CD14-positive monocyte (primary cell): ENCODE measurements around the gene EML4. TPM values are rescaled to one million over a fixed set of nuclear protein-coding genes. Genes with fewer than 3 reads are reported as not detected.

ENCODE experiments used
- DNase-seq, 3 donors: peaks; one replicate each; pipeline ENCODE4 v3.0.0-alpha.2; 2011 to 2022
- H2AFZ ChIP-seq: 2 replicates; pipeline ENCODE4 v1.6.0; 2012; ENCODE audit warnings: mild to moderate bottlenecking, low read depth, low read length, inconsistent platforms; ENCODE audit not compliant: insufficient read depth, poor library complexity, severe bottlenecking
- H3K27ac ChIP-seq, 2 donors: 1 replicate in 1 of 2; 2 replicates in 1 of 2; pipeline ENCODE4 v1.5.1; 2012 to 2013; ENCODE audit warnings: low read length in 2 of 2, control low read depth in 1 of 2, inconsistent platforms in 1 of 2, low read depth in 1 of 2, mild to moderate bottlenecking in 1 of 2
- H3K27me3 ChIP-seq, 2 donors: one replicate each; pipeline versions ENCODE4 v1.6.0 to v1.6.1; 2011 to 2013; ENCODE audit warnings: low read length in 2 of 2; ENCODE audit not compliant: control insufficient read depth in 2 of 2, insufficient read depth in 2 of 2
- H3K36me3 ChIP-seq, 2 donors: replicated peaks in 1 of 2; 1 replicate in 1 of 2; 2 replicates in 1 of 2; pipeline versions ENCODE4 v1.5.1 to v1.6.1; 2012 to 2013; ENCODE audit warnings: low read length in 2 of 2, control low read depth in 1 of 2, inconsistent platforms in 1 of 2, mild to moderate bottlenecking in 1 of 2; ENCODE audit not compliant: insufficient read depth in 2 of 2, control insufficient read depth in 1 of 2
- H3K4me1 ChIP-seq, 2 donors: 1 replicate in 1 of 2; 2 replicates in 1 of 2; pipeline versions ENCODE4 v1.5.1 to v1.6.1; 2012 to 2013; ENCODE audit warnings: low read length in 2 of 2, control low read depth in 1 of 2, inconsistent platforms in 1 of 2, mild to moderate bottlenecking in 1 of 2, moderate library complexity in 1 of 2; ENCODE audit not compliant: insufficient read depth in 2 of 2, control insufficient read depth in 1 of 2
- H3K4me2 ChIP-seq: replicated peaks from 2 replicates; pipeline ENCODE3; 2012; ENCODE audit warnings: low read length, moderate library complexity, mild to moderate bottlenecking; ENCODE audit not compliant: poor library complexity, severe bottlenecking; ENCODE audit errors: extremely low read depth
- H3K4me3 ChIP-seq, 3 experiments: fragments of 200-600 bp in 1 of 3; sonication (generic) in 1 of 3; replicated peaks in 1 of 3; 1 replicate in 2 of 3; 2 replicates in 1 of 3; pipeline ENCODE4 v1.5.1; 2011 to 2013; ENCODE audit warnings: low read length in 3 of 3, mild to moderate bottlenecking in 3 of 3, control low read depth in 2 of 3, low read depth in 2 of 3, inconsistent platforms in 1 of 3, moderate library complexity in 1 of 3
- H3K79me2 ChIP-seq: 2 replicates; pipeline ENCODE4 v1.6.0; 2012; ENCODE audit warnings: mild to moderate bottlenecking, control low read depth, inconsistent platforms, low read length, moderate library complexity; ENCODE audit not compliant: insufficient read depth
- H3K9ac ChIP-seq: 2 replicates; pipeline ENCODE4 v1.6.0; 2017; ENCODE audit warnings: low read length, mild to moderate bottlenecking; ENCODE audit not compliant: insufficient read depth, poor library complexity, severe bottlenecking
- H3K9me3 ChIP-seq, 2 donors: replicated peaks in 1 of 2; 1 replicate in 1 of 2; 2 replicates in 1 of 2; pipeline versions ENCODE4 v1.5.1 to v1.6.1; 2012 to 2013; ENCODE audit warnings: low read length in 2 of 2, control low read depth in 1 of 2; ENCODE audit not compliant: control insufficient read depth in 1 of 2, insufficient read depth in 1 of 2
- H4K20me1 ChIP-seq: 2 replicates; pipeline ENCODE4 v1.6.0; 2012; ENCODE audit warnings: mild to moderate bottlenecking, low read length, control low read depth, moderate library complexity; ENCODE audit not compliant: insufficient read depth
- H3K27ac Mint-ChIP-seq, 7 donors: one replicate each; pipeline ENCODE4 v1.8.0; 2020; ENCODE audit warnings: mild to moderate bottlenecking in 7 of 7, mixed read lengths in 7 of 7, moderate library complexity in 6 of 7, inconsistent platforms in 2 of 7
- H3K27me3 Mint-ChIP-seq, 3 donors: one replicate each; pipeline ENCODE4 v1.8.0; 2021 to 2022; ENCODE audit warnings: low read depth in 3 of 3, mild to moderate bottlenecking in 3 of 3, mixed read lengths in 3 of 3, moderate library complexity in 3 of 3, inconsistent platforms in 1 of 3
- H3K36me3 Mint-ChIP-seq, 2 donors: one replicate each; pipeline ENCODE4 v1.8.0; 2020; ENCODE audit warnings: mixed read lengths in 2 of 2, inconsistent platforms in 1 of 2, mild to moderate bottlenecking in 1 of 2
- H3K4me1 Mint-ChIP-seq: one replicate; pipeline ENCODE4 v1.8.0; 2020; ENCODE audit warnings: mild to moderate bottlenecking, mixed read lengths
- H3K4me3 Mint-ChIP-seq, 2 donors: one replicate each; pipeline ENCODE4 v1.8.0; 2020; ENCODE audit warnings: mild to moderate bottlenecking in 2 of 2, mixed read lengths in 2 of 2, moderate library complexity in 1 of 2
- H3K9me3 Mint-ChIP-seq, 7 donors: one replicate each; pipeline ENCODE4 v1.8.0; 2020 to 2022; ENCODE audit warnings: mixed read lengths in 7 of 7, mild to moderate bottlenecking in 6 of 7, moderate library complexity in 6 of 7, inconsistent platforms in 2 of 7
- WGBS: methylation state at CpG from one replicate; pipeline ENCODE4 v1.1.5; 2013; ENCODE audit warnings: missing lambda C conversion rate; ENCODE audit not compliant: insufficient coverage; 5-methylcytosine and 5-hydroxymethylcytosine counted together
- intact Hi-C, 2 donors: fragments of 100-400 bp; cut with micrococcal nuclease; formaldehyde crosslinking; loops; one replicate each; pipeline versions ENCODE4 v1.15.0 to v1.15.1; 2023
- polyA plus RNA-seq, 3 donors: library from polyadenylated mRNA; depleted of rRNA in 1 of 3; unstranded in 2 of 3; stranded (reverse) in 1 of 3; fragments of 300-500 nt in 2 of 3; fragments of >200 nt in 1 of 3; fragmentation: Illumina TruSeq in 2 of 3; gene quantifications; 1 replicate in 2 of 3; 2 replicates in 1 of 3; pipeline ENCODE4 v1.2.3, GENCODE V29; 2012 to 2021
- TF ChIP-seq, protein P1 (sequence below): fragments of 200-600 bp; IDR thresholded peaks from one replicate; pipeline ENCODE4 v1.8.0; 2022; ENCODE audit warnings: antibody characterized with exemption, mild to moderate bottlenecking

EML4 gene
- polyA plus RNA-seq, 3 donors, result 11.5 to 24.3 (median 15.0) TPM

DNA sequence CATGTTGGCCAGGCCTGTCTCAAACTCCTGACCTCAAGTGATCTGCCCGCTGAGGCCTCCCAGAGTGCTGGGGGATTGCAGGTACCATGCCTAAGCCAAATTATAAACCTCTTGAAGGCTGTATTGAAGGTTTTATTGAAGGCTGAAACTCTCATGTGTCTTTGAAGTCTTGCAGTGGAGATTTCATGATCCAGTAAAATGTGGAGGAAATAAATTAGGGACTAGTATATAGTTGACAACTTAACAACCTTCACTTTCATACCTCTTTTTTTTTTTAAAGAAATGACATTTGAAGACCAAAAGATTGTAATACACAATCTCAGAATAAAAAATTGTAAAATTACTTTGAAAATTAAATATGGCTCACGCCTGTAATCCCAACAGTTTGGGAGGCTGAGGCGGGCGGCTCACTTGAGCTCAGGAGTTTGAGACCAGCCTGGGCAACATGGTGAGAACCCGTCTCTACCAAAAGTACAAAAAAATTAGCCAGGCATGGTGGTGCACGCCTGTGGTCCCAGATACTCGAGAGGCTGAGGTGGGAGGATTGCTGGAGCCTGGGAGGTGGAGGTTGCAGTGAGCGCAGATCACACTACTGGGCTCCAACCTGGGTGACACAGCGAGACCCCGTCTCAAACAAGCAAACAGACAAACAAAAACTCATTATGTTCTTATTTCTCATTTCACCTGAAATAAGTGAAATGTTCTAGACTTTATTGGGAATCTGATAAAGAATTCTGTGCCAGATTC is 8.0 kb downstream of the EML4 start:
- H3K9me3 Mint-ChIP-seq, result peaks cover 0 to 2% (median 0%) of the 10 kb centered on the region in 7 donors
- peaks cover 19 to 20% of the 10 kb centered on the region in 2 donors for H3K36me3 Mint-ChIP-seq
- WGBS, result 100% methylated on average over 5 of the region's 10 CpGs
- H3K79me2 ChIP-seq, result peaks cover 94% of the 10 kb centered on the region
- H3K4me3 Mint-ChIP-seq, result no peak overlapping the region
- no peak overlapping the region for H3K4me2 ChIP-seq
- H3K4me1 ChIP-seq, result peaks cover 10 to 11% of the 10 kb centered on the region in 2 donors
- H3K9ac ChIP-seq, result no peak overlapping the region
- H3K36me3 ChIP-seq, result no peaks in the 10 kb centered on the region
- H2AFZ ChIP-seq, result no peak overlapping the region
- no peak overlapping the region for H3K27ac ChIP-seq
- no peaks in the 10 kb centered on the region for H3K9me3 ChIP-seq
- DNase-seq, result no peak
- H4K20me1 ChIP-seq, result peaks cover 90% of the 10 kb centered on the region
- no peak overlapping the region for H3K4me3 ChIP-seq
- H3K4me1 Mint-ChIP-seq, result peaks cover 26% of the 10 kb centered on the region
- H3K27me3 ChIP-seq, result no peaks in the 10 kb centered on the region
- peak overlapping the region in 3 of 7 donors; percentile 53 to 70 (median 65) for H3K27ac Mint-ChIP-seq
- peaks cover 0 to 1% (median 0%) of the 10 kb centered on the region in 3 donors for H3K27me3 Mint-ChIP-seq
- TF ChIP-seq, protein P1, sequence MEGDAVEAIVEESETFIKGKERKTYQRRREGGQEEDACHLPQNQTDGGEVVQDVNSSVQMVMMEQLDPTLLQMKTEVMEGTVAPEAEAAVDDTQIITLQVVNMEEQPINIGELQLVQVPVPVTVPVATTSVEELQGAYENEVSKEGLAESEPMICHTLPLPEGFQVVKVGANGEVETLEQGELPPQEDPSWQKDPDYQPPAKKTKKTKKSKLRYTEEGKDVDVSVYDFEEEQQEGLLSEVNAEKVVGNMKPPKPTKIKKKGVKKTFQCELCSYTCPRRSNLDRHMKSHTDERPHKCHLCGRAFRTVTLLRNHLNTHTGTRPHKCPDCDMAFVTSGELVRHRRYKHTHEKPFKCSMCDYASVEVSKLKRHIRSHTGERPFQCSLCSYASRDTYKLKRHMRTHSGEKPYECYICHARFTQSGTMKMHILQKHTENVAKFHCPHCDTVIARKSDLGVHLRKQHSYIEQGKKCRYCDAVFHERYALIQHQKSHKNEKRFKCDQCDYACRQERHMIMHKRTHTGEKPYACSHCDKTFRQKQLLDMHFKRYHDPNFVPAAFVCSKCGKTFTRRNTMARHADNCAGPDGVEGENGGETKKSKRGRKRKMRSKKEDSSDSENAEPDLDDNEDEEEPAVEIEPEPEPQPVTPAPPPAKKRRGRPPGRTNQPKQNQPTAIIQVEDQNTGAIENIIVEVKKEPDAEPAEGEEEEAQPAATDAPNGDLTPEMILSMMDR, result no peak
- intact Hi-C loops, result no loop called here

DNA sequence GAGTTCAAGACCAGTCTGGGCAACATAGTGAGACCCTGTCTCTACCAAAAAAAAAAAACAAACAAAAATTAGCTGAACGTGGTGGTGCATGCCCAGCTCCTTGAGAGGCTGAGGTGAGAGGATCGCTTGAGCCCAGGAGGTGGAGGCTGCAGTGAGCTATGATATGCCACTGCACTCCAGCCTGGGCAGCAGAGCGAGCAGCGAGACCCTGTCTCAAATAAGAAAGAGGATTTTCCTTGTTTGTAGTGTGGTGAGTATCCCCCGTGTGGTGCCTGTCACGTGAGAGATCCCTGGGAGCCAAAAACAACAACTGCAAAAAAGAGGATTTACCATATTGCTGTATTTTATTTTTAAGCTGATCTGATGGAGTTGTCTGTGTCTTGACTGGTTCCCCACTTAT is 9.2 kb downstream of the EML4 start:
- Mint-ChIP-seq H3K9me3 (peaks cover 0 to 2% (median 0%) of the 10 kb centered on the region in 7 donors), H3K27me3 (peaks cover 0 to 1% (median 0%) of the 10 kb centered on the region in 3 donors), H3K4me1 (peaks cover 31% of the 10 kb centered on the region), H3K27ac (no peak overlapping the region), H3K36me3 (peaks cover 22 to 23% of the 10 kb centered on the region in 2 donors), H3K4me3 (no peak overlapping the region)
- TF ChIP-seq, protein P1, result no peak
- Histone ChIP-seq H3K27me3 (no peaks in the 10 kb centered on the region), H3K4me2 (no peak overlapping the region), H3K9me3 (no peaks in the 10 kb centered on the region), H3K9ac (no peak overlapping the region), H2AFZ (no peak overlapping the region), H3K4me1 (peaks cover 11% of the 10 kb centered on the region in 2 donors), H3K27ac (no peak overlapping the region), H3K36me3 (no peaks in the 10 kb centered on the region), H4K20me1 (peaks cover 90% of the 10 kb centered on the region), H3K79me2 (peaks cover 91% of the 10 kb centered on the region), H3K4me3 (no peak overlapping the region)
- 100% methylated on average over 2 of the region's 6 CpGs for WGBS
- DNase-seq, result no peak
- intact Hi-C loops, result no loop called here
